Stimulated activated CD4-positive, alpha-beta T cell treated with anti-CD3 and anti-CD28 coated beads, Interleukin-1b, Interleukin-23, amount 100 ng/mL, for 24 hours (primary cell): Measurements from ENCODE around the gene TMEM33.
A peak's percentile ranks its signal among the peaks of the same experiment; 100 is the strongest.

Source experiments
- DNase-seq, 4 experiments: peaks; one replicate each; pipeline ENCODE4 v3.0.0-alpha.2; 2020; ENCODE audit warnings: low read depth in 4 of 4, low spot score in 1 of 4

TMEM33 gene

DNA sequence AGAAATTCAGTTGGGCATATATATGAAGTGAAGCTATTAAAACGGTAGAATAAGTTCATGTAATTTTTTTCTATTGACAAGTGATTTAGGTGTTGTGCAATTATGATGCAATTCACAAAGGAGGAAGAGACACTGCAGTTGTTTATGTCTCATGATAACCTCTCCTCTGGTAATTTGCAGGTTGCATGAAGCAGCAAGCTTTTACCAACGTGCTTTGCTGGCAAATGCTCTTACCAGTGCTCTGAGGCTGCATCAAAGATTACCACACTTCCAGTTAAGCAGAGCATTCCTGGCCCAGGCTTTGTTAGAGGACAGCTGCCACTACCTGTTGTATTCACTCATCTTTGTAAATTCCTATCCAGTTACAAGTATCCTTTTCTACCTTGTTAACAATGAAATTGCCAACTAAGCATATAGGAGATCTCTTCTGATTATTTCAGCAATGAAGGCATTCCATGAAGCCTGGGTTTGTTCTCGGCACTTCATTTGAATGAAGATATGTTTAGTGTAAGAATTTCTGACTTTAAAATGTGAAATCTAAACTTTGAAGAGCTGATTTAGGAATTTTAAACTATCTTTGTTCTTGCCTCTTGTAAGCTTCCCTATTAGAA is 3.9 kb downstream of the TMEM33 start:
- no peak for DNase-seq

DNA sequence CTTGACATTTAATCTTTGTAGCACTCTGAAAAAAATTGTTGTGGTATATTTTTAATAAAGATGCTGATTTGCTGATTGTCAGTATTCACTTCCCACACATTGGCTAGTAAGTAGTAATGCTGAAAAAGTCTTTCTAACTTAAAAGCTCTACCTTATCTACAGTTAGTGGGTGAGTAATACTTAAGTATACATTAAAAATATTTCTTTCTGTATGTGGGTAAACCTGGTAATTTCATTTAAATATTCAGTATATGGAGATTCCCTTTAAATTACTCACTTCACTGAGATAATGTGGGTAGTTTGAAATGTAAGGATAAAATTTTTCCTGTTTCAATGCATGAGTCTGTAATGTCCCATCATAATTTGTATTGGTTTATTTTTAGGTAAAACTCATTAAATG is 5.6 kb downstream of the TMEM33 start:
- no peak for DNase-seq

DNA sequence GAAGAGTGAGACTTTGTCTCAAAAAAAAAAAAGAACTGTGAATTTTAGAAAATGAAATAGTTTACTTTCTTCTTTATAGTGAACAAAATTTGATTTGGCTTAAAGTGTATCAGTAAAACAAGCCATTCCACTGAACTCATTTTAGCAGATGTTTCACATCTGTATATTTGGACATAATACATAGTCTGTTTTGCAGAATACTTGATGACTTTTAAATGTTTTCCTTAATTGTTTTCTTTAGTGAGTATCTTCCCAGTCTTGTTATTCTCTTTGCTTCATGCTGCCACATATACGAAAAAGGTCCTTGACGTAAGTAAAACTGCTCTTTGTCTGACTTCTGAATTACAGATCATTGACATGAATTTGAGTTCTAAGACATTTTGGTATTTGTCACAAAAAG is 8.3 kb downstream of the TMEM33 start:
- DNase-seq: no peak

DNA sequence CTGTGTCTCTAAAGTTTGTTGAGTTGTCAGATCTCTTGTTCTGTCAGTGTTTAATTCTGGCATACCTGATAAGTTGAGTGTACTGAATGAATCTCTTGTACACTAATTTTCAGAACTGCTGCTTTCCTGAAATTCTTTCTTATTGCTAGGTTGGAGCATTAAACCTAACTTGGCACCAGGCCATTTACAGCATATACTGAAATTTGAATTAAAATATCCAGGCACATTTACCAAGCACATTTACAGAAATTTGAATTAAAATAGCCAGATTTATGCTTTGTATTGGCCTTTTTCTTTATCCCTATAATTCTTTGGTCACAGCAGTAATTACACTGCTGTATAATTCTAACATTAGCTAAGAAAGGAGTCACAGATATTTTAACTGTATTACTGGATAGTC is 8.9 kb downstream of the TMEM33 start:
- DNase-seq: no peak

DNA sequence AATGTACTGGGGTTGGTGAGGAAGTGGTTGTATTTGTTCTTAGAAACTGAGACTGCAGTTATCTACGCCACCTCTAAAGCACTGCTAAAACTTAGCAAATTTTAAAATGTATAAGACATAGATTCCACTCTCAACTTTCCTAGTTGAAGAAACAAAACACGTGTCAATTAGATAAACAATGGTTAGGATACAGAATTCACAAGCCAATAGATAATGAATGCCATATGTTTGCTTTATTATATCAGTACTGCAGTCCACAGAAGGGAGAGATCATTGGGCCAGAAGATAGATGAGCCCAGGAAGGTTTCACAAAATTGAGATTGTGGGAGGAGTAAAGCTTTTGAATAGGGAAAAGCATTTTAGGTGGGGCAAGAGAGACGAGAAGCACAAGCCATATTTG is 14.3 kb downstream of the TMEM33 start:
- no peak for DNase-seq

DNA sequence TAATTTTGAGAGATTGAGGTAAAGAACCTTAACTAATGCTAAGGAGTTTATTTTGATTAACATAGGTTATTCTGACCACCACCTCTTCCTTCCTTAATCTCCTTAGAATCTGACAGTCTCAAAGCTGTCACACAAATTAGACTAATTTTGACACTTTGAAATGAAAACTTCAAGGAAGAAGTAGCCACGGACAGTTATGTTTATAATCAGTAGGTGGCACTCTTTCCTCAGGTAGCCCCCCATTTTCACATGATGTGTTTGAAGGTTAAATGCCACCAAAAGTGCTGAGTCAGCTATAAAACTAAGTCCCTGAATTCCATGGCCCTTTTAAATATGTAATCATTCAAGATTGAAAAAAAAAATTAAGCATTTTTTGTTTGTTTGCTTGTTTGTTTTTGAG is 22.4 kb downstream of the TMEM33 start:
- DNase-seq: no peak

DNA sequence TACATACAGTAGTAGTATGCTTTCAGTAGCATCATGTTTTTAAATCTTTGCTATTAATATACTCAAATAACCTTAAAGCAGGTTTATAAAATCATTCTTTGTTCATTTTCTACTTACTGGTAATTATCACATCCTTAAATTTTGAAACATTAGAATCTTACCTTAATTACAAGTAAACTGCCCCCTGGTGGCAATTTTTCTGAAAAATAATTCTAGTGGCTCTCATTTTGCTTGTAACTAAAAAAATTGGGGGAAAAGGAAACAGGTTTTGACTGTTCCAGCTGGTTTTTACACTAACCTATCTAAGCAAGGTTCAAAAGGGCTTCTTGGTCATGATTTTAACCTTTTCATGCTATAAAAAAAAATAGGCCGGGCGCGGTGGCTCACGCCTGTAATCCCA is 27.9 kb downstream of the TMEM33 start:
- DNase-seq: no peak

DNA sequence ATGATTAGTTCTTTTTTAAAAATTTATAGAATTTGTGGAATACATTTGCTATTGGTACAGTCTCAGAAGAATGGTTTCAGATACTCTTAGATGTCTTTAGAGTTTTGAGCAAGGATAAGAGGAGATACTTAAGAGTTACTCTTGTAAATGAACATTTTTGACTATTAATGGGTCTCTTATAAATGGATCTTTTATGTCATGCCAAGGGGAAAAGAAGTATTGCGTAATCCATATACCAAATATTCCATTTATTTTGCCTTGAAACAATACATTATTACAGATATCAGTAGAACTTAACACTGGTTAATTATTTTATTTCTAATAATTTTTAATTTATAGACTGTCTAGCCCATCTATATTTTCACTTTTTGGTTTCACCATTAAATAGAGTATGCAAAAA is 29.2 kb downstream of the TMEM33 start:
- no peak for DNase-seq

DNA sequence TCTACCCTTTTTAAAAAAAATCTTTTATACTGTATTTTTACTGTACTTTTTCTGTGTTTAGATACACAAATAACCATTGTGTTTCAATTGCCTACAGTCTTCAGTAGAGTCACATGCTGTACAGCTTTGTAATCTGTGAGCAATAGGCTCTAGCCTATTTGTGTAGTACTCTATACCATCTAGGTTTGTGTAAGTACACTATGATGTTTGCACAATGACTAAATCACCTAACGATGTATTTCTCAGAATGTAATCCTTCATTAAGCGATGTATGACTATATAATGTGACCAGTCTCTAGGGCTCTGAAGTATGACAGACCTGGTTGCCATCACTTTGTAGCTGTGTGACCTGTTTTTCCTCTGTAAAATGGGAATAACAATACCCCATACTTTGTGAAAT is 32.2 kb downstream of the TMEM33 start:
- DNase-seq: no peak

DNA sequence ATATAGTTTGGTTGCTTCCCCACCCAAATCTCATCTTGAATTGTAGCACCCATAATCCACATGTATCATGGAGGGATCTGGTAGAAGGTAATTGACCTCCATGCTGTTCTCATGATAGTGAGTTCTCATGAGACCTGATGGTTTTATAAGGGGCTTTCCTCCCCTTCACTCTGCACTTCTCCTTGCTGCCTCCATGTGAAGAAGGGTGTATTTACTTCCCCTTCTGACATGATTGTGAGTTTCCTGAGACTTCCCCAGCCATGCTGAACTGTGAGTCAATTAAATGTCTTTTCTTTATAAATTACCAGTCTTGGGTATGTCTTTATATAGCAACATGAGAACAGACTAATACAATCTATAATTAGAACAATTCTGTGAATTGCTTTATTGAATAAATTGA is 34.4 kb downstream of the TMEM33 start:
- DNase-seq: no peak

DNA sequence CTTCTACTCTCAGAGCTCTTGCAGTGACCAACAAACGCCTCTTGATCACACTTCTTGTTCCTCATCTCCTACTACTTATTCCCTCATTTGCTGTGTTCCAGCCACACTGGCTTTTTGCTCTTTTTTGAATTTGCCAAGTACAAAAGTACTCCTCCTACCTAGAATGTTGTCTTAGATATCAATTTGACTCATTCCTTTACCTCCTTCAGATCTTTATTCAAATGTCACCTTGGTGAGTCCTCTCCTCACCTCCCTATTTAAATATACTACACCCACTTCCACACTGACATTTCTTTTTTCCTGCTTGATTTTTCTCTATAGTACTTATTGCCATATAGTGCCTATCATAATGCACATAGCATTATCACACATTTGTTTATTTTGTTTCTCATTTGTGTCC is 40.1 kb downstream of the TMEM33 start:
- no peak for DNase-seq

DNA sequence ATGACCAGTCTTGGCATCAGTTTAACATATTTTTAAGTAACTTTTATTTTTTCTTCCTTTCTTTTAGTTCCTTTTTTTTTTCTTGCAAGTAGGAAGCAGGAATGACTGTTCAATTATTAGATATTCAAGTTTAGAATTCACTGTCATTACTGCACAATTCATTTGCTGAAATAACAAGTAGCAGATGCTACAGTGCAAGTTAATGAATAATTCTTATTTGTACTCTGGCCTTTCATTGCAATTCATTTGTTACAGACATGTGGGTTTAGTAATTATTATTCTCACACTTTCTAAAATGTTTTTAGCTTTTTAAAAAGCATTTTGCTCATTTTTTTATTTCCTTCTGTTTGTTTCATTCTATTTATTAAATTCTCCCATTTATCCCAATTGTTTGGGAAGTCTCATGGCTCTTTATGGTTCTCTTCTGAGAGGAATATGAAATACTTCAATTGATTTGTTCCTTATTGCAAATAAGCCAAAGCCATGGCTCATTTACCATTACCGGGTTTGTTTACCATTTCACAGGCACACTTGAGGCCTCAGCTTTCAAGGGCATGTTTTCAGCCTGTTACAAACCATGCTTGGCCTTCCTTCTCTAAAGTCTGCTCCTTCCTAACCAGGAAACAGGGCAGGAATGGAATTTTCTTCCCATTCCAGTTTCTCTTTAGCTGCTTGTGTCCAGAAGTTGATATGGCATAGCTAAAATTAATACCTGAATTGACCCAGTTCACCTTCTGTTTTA is 41.7 kb downstream of the TMEM33 start:
- DNase-seq: no peak

DNA sequence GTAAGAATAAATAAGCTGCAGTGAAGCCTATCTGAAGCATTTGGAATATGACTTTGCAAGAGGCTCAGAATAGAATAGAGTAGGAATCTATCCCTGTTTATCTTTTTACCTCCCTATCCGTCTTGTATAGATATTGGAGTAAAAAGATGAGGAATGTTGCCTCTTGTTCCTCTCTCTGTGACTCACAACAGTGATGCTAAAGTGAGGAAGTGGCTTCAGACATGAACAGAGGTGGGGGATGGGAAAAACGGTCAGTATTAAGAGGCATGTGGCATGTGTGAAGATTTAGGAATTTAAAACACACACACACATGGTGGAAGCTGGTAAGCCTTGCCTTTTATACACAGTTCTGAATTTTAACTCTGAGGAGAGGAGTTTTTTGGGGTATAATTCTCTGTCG is 42.5 kb downstream of the TMEM33 start:
- no peak for DNase-seq

DNA sequence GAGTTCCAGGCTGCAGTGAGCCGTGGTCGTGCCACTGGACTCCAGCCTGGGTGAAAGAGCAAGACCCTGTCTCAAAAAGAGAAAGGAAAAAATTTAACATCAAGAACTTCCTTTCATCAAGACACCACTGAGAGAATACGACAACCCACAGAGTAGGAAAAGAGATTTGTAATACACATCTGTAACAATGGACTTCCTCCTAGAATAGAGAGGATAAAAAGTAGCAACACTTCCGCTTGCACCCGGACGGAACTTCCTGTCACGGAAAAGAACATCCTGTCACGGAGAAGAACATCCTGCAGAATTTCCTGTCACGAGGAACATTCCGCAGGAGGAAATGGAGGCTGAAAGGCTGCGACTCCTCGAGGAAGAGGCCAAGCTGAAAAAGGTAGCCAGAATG is 46.2 kb downstream of the TMEM33 start, which contains the start of gene DCAF4L1:
Gene DCAF4L1, plus strand, starts transcription at position 301 of the 400 bp plus-strand sequence. Its CDS starts 37 bp downstream, at position 338.
- no peak for DNase-seq

DNA sequence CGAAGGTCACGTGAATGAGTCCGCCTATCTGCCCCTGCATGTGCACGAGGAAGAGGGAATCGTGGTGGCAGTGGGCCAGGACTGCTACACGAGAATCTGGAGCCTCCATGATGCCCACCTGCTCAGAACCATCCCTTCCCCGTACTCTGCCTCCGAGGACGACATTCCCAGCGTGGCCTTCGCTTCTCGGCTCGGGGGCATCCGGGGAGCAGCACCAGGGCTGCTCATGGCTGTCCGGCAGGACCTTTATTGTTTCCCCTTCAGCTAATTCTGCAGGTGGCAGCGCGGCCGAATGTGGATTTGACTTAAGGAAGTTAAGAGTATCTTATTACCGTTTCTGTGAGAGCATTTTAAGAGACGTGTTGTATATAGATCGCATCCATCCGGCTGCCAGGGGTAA is 47.5 kb downstream of the TMEM33 start:
- no peak for DNase-seq

DNA sequence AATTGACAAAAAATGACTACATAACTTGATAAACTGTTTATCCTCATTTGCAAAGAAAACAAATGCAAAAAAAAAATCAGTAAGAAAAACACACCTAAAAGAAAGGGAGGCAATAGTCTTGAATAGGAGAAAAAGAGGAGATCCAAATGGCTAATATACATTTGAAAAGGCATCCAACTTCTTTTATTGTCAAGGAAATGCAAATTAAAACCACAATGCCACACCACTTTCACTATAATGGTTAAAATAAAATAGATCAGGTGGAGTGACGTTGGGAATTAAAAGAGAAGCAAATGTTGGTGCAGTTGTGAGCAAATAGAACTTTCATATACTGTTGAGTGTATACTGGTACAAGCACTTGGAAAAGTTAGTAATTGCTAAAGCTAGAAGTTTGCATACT is 49.9 kb downstream of the TMEM33 start:
- no peak for DNase-seq

DNA sequence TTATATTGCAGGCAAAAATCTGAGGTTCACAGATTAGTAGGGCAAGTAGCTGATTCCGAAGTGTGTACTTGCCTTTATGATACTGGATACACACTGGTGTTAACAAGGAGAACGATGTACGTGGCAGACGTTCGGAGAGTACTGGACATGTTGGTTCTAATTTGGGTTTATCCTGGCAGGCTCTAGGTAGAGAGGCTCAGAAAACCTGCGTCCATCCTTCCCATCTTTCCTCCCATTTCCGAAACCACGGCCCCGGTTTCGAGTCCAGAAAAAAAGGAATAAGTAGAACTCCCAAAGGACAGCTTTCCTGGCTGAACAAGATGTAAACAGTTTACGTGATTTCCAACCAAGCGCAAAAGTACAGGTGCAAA is 54.8 kb downstream of the TMEM33 start:
- no peak for DNase-seq

DNA sequence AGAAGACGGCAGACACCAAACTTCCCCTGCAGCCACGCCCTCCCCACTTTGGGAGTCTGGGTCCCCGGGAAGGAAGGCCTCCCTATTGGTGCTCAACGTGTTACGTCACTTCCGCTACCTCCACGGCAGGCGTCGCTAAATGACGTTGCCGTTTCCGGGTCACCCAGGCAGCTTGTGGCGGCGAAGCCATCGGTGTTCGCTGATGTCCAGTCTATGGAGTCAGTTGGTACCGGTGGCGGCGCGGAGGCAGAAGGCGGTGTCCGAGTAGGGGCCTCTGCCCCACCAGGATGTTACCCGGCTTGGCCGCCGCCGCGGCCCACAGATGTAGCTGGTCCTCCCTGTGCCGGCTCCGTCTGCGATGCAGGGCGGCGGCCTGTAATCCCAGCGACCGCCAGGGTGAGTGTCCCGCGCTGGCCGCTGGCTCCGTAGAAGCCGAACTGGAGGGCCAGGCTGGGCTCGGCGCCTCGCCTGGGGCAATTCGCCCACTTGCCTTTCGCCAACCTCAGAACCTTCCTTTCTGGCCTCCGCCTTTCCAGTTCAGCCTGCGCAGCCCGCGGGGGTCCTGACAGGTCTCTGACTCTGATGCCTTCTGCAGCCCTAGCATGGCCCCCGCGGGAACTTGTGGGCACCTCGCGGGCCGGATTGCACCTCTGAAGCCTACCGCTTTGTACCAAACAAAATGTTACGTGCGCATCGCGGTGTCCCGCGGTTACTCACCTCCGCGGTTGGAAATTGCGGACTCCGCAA is 55.3 kb downstream of the TMEM33 start, which contains the start of gene SLC30A9:
Gene SLC30A9, plus strand, starts transcription at position 166 of the 747 bp plus-strand sequence. Its CDS starts 122 bp downstream, at position 288.
- DNase-seq: peak; percentile 75 to 91 (median 86)

DNA sequence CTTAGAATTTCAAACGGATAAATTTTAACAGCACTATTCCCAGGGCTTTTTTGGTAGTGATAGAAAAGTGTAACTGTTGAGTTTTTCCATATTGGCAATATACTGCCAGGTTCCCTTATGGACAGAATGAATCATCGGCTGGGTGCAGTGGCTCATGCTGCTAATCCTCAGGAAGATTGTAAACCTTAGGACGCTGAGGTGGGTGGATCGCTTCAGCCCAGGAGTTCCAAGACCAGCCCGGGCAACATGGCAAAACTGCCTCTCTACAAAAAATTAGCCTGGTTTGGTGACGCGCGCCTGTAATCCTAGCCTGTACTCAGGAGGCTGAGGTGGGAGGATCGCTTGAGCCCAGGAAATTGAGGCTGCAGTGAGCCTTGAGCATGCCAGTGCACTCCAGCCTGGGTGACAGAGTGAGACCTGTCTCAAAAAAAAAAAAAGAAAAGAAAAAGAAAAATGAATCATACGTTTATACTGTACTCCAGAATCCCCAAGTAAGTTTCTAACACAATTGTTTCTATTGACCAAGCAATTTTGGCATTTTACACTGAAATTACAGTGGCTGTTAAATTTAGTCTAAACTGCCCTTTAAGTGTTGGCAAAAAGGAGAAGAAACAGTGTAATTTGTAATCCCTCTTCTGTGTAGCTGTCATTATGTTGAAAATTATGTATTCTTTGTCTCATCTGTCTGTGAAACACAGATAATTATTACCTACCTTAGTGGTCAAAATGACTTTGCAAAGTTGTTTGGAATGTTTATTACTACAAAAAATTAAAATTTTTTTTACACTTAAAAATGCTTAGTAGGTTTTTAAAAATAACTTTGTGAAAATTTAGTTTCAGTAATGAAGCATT is 56.9 kb downstream of the TMEM33 start:
- DNase-seq: no peak

DNA sequence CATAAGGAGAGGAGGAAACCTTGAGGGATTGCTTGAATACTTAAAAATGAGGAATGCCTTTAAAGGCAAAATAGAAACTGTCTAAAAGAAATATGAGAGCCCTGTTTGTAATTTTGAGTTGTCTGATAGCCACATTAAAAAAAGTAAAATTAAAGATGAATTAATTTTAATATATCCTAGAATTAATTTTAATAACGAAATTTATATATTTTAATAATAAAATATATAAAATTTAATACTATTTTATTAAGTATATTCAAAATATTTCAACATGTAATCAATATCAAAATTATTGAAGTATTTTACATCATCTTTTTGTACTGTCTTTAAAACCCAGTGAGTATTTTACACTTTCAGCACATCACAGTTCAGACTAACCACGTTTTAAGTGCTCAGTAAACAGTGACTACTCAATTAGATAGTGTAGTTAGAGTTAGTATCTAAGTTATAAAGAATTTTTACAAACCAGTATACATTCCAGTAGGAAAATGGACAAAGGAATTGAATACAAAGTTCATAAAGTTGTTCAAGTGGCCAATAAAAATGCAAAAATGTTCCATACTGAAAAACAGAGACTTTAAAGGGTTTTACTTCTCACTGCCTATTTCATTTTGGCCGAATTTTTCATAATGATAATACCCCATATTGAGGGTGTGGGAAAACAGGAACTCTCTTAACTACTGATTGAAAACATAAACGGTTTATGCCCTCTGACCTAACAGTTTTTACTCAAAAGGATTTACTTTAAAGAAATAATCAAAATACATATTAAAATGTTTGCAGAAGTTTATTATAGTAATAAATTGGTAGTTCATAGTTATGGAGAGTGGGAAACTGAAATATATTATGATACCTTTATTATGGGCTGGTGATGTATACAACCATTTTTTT is 58.0 kb downstream of the TMEM33 start:
- no peak for DNase-seq
